Osteocyte (in vitro differentiated cells): Measurements from ENCODE around the gene XDH. TPM values are rescaled to one million over a fixed set of nuclear protein-coding genes. Genes with fewer than 3 reads are reported as not detected.

Experiments
- DNase-seq: peaks from one replicate; pipeline ENCODE4 v3.0.0; 2021; ENCODE audit warnings: mixed read lengths; ENCODE audit not compliant: unreplicated experiment; ENCODE audit errors: extremely low spot score
- H3K27ac Mint-ChIP-seq: one replicate; pipeline ENCODE4 v1.8.0; 2021; ENCODE audit warnings: mild to moderate bottlenecking, mixed read lengths; ENCODE audit not compliant: unreplicated experiment
- H3K27me3 Mint-ChIP-seq: one replicate; pipeline ENCODE4 v1.8.0; 2021; ENCODE audit warnings: mixed read lengths; ENCODE audit not compliant: unreplicated experiment
- H3K36me3 Mint-ChIP-seq: one replicate; pipeline ENCODE4 v1.8.0; 2021; ENCODE audit warnings: mixed read lengths; ENCODE audit not compliant: unreplicated experiment
- H3K4me1 Mint-ChIP-seq: one replicate; pipeline ENCODE4 v1.8.0; 2021; ENCODE audit warnings: mixed read lengths; ENCODE audit not compliant: unreplicated experiment
- H3K4me3 Mint-ChIP-seq: one replicate; pipeline ENCODE4 v1.8.0; 2021; ENCODE audit warnings: mild to moderate bottlenecking, moderate library complexity, mixed read lengths; ENCODE audit not compliant: unreplicated experiment
- H3K9me3 Mint-ChIP-seq: one replicate; pipeline ENCODE4 v1.8.0; 2021; ENCODE audit warnings: mixed read lengths; ENCODE audit not compliant: unreplicated experiment
- CTCF ChIP-seq: fragments of 200-600 bp; sonication (generic); IDR thresholded peaks from 2 replicates; pipeline ENCODE4 v1.5.0; 2021; ENCODE audit warnings: antibody characterized with exemption, mild to moderate bottlenecking, moderate library complexity
- total RNA-seq: library from RNA; stranded (reverse); gene quantifications from 2 replicates; pipeline ENCODE4 v1.2.1, GENCODE V29; 2021

The XDH gene
- total RNA-seq, 1 donor from 2014 or later: 0.99 TPM

GRCh38 chr2:31434911-31435310 is 20.4 kb upstream of the XDH start:
- TF ChIP-seq CTCF: no peak
- Mint-ChIP-seq H3K9me3 (no peaks in the 10 kb centered on the region), H3K27ac (no peak overlapping the region), H3K4me3 (no peak overlapping the region), H3K36me3 (no peaks in the 10 kb centered on the region), H3K27me3 (no peaks in the 10 kb centered on the region), H3K4me1 (no peaks in the 10 kb centered on the region)
- DNase-seq: no peak

DNA sequence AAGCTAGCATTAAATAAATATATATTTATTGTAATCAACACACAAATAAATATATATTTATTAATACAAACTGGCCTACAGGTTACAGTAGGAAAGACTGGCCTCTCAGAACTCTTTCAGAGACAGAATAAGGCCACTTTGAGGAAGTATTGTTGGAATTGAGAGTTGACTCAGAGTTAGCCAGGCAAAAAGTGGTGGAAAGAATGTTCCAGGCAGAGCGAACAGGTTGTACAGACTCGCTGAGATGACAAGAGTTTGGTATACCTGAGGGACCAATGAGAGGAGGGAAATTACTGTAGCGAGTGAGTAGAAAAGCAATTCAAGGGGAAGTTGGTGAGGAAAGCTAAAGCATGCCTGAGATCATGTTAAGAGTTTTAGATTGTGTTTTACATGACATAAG is 19.0 kb upstream of the XDH start:
- H3K4me1 Mint-ChIP-seq: no peaks in the 10 kb centered on the region
- H3K27me3 Mint-ChIP-seq: no peaks in the 10 kb centered on the region
- no peak overlapping the region for H3K4me3 Mint-ChIP-seq

GRCh38 chr2:31430439-31431165 is 16.1 kb upstream of the XDH start:
- Mint-ChIP-seq H3K9me3 (no peaks in the 10 kb centered on the region), H3K4me1 (peaks cover 6% of the 10 kb centered on the region), H3K27me3 (no peaks in the 10 kb centered on the region), H3K36me3 (no peaks in the 10 kb centered on the region), H3K4me3 (no peak overlapping the region), H3K27ac (no peak overlapping the region)
- TF ChIP-seq CTCF: no peak
- no peak for DNase-seq

More for the DNA sequence above, 19.0 kb upstream of the XDH start:
- no peak for DNase-seq
- H3K9me3 Mint-ChIP-seq: no peaks in the 10 kb centered on the region
- no peak for TF ChIP-seq CTCF
- no peak overlapping the region for H3K27ac Mint-ChIP-seq
- H3K36me3 Mint-ChIP-seq: no peaks in the 10 kb centered on the region

- H3K27ac Mint-ChIP-seq: no peak overlapping the region
- no peak for DNase-seq
Measured at GRCh38 chr2:31429759-31430438, 15.4 kb upstream of the XDH start.

More at GRCh38 chr2:31429759-31430438, 15.4 kb upstream of the XDH start:
- H3K27me3 Mint-ChIP-seq: no peaks in the 10 kb centered on the region
- no peaks in the 10 kb centered on the region for H3K36me3 Mint-ChIP-seq
- no peak for TF ChIP-seq CTCF
- no peaks in the 10 kb centered on the region for H3K9me3 Mint-ChIP-seq
- peaks cover 6% of the 10 kb centered on the region for H3K4me1 Mint-ChIP-seq
- no peak overlapping the region for H3K4me3 Mint-ChIP-seq
